GM21825 (cell line): Measurements from ENCODE around the gene NFIB.

ENCODE experiments used
- ATAC-seq: cut with Tn5 transposase; IDR thresholded peaks from one replicate; pipeline ENCODE4 v1.9.1; 2021; ENCODE audit warnings: mild to moderate bottlenecking, moderate library complexity; ENCODE audit not compliant: unreplicated experiment

Gene NFIB

GRCh38 chr9:14084867-14085266, 229.1 kb downstream of the NFIB start:
- ATAC-seq = no peak

GRCh38 chr9:14083366-14083765, 230.6 kb downstream of the NFIB start:
- no peak for ATAC-seq

DNA sequence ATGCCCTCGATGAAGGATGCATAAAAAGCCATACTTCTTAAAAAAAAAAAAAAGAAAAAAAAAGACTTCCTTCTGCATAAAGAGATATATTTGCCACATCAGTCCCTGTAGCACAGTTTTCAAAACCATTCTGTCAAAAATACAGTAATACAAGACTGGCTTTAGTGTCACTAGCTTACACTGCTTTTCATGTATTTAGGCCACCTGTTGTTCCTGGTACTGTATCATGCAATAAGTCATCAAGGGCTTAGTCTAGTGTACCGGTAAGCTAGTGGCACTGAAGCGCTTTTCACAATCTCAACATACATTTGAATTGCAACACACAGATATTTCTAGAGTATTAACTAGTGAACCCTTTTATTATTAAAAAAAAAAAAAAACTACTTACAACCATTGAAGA, 231.2 kb downstream of the NFIB start:
- ATAC-seq = no peak

- no peak for ATAC-seq
Measured at GRCh38 chr9:14081745-14082144, 232.2 kb downstream of the NFIB start.

DNA sequence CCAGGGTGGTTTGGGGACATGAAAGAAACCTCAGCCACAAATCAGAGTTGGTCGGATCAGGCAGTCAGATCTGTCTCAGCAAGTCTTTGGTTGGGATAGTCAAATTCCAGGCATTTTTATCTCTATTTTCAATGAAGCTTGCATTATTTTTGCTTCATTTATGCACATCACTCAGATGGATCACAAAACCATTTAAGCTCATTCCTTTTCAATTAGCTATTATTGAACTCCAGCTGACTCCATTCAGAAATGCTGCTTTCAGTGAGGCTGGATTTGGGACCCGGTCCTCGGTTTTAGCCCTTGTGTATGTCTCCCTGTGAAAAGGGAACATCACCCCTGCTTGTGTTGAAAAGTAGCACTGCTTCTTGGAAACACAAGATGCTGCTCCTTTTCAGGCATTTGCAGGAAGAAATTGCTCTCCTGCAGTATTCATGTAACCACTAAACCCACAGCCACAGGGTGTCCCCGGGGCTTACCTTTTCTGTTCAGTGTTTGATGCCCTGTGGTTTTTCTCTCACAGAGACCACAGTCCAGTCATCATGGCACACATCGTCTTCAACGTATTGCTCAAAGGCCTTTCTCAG, 232.9 kb downstream of the NFIB start:
- no peak for ATAC-seq

- ATAC-seq = no peak
Measured at GRCh38 chr9:14079440-14079839, 234.5 kb downstream of the NFIB start.

- no peak for ATAC-seq
Measured at GRCh38 chr9:14077672-14078071, 236.3 kb downstream of the NFIB start.

DNA sequence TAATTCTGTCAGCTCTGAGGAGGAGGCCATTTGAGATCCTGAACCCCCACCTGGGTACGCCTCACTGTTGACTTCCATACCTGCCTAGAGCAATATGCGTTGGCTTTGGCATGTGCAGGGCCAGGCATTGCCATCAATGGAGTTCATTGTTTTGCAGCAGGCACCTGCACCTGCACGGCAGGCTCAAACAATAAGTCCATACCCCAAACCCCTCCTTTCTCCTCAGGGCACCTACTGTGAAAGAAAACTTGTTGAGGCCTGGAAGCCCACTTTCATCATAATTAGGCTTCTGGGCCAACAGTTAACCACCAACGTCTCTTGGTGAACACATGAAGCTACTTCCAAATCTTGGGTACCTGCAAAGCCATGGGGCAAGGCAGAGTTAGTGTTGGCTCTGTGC, 238.7 kb downstream of the NFIB start:
- ATAC-seq = no peak

DNA sequence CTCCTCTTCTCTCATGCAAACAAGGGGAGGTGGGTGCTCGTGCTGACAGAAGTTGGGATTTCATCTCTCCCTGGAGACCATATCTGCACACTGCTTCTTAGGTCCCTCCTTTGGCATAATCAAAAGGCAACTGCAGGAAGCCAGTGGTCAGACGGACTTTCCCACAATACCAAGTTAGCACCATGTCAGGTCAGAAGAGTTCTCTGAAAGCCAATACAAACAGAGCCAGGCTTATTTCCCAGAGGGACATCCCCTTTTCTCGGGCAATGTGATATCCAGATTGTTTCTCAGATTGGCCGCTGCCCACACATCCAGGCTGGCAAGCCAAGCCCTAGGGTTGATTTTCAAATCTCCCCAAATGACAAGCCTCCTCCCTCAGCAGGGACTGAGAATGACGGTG, 241.1 kb downstream of the NFIB start:
- no peak for ATAC-seq

DNA sequence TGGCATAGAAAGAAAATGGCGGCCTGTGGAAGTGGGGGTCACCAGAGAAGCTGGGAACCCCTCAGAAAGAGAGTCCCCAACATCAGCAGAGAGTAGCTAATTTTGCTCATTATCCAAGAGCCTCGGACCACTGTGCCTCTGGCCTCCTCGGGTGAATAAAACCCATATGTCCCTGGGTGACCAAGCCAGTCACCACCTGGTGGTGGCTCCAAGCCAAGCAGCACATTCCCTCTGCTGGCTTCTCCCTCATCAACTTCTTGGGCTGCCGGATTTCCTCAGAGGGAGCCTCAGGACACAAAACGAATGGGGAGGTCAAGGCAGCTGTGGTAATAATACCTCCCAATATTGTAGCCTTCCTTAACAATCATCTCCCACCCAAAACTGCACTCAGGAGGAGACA, 242.5 kb downstream of the NFIB start:
- ATAC-seq = no peak

GRCh38 chr9:14068690-14069089, 245.3 kb downstream of the NFIB start:
- ATAC-seq = no peak

- no peak for ATAC-seq
Measured at GRCh38 chr9:14066831-14067230, 247.1 kb downstream of the NFIB start.

GRCh38 chr9:14066032-14066431, 247.9 kb downstream of the NFIB start:
- ATAC-seq = no peak

GRCh38 chr9:14064940-14065339, 249.0 kb downstream of the NFIB start:
- no peak for ATAC-seq

DNA sequence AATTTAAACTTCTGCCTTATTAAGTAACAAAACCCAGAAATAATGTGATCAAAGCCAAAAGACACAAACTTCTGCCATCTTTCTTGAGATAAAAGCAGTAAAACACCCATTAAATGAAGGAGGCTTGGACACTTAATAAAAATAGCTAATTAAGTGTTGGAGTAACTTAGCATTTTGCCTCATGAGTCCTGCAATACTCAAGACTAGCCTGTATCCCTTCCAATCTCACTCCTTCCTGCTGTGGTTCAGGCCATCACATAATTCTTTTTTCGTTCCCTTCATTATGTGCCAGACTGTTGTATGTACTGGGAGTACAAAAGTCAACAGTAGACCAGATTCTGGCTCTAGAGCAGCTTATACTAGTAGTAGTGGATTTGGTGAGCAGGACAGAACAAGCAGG, 250.2 kb downstream of the NFIB start:
- ATAC-seq = no peak

- no peak for ATAC-seq
Measured at GRCh38 chr9:14062586-14063221, 251.2 kb downstream of the NFIB start.

DNA sequence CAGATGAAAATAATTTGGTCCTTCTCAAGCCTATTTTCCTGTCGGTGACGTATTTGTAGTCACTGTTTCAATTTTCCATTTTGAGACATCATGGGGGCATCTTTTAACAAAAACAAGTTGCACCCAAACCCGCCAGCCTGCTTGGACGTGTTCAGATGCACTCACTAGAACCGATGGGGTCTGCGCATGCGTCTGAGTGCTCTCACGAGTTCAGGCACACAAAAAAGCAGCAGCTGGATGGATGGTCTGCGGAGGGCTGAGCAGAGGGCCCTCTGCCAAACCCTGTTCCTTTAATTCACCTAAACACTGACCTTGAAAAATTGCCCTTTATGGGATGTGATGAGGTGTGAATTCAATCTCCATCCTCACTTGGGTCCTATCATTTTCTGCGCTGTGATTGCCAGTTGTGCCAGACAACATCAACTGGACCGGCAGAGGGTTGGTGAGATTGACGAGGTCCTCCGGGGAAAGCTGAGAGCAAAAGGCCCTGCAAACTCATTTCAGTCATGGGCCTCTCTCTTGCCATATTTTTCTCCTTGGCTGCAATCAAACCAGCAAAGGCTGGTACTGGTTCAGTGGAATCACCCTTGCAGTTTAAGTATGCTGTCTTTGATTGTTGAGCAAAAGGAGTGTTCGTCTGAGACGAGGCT, 251.9 kb downstream of the NFIB start:
- no peak for ATAC-seq

- ATAC-seq = no peak
Measured at GRCh38 chr9:14058325-14058688, 255.6 kb downstream of the NFIB start.

- ATAC-seq = no peak
Measured at GRCh38 chr9:14057368-14058324, 256.3 kb downstream of the NFIB start.

GRCh38 chr9:14056316-14056861, 257.6 kb downstream of the NFIB start:
- no peak for ATAC-seq

DNA sequence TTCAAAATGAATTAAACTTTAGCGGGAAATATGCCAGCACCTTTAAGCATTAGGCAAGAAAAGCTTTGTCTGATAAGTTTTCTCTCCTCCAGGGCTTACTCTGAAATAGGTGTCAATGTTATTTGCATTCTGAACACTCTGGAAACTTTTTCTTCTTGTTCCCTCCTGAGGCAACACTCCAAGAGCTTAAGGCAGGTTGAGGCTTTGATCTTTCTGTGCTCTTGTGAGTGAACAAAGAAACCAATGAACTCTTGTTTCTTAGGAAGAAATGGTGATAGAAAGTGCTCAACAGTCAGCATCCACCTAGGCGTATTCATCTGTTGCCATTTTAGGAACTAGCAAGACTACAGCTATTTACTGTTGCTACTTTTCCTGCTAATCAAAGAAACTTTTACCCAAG, 259.8 kb downstream of the NFIB start:
- ATAC-seq = no peak
